Measurements from ENCODE around the gene RBM7.

RBM7 gene

DNA sequence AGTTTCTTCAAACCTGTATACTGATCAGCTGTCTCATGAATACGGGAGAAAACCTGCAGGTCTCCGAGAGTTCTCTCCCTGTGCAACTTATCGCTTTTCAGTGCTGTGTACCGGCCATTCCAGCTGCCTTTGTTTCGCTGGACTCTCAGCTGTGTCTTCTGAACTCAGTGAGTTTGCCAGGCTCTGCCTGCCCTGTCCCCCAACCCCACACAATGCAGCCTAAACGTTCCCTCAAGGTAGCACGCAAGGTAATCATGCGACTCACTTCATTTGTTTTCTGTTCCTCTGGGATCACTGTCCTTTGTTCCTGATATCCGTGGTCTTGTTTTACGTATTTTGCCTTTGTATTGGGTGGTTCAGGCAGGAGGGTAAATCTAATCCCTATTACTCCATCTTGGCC, 13.5 kb downstream of the RBM7 start:
- Histone ChIP-seq H3K36me3 (ENCODE audit: control insufficient read depth, insufficient read depth, low read length) (no peaks in the 10 kb centered on the region), H3K27ac (no peak overlapping the region), H3K4me3 (ENCODE audit: low read depth, low read length) (no peak overlapping the region), H3K9me3 (ENCODE audit: control insufficient read depth, low read length) (no peaks in the 10 kb centered on the region), H3K4me1 (no peaks in the 10 kb centered on the region), H3K9ac (no peak overlapping the region), H2AFZ (no peak overlapping the region), H3K27me3 (ENCODE audit: control insufficient read depth, insufficient read depth, low read length) (no peaks in the 10 kb centered on the region), H3K79me2 (no peaks in the 10 kb centered on the region), H3K4me2 (ENCODE audit: low read length) (no peak overlapping the region)
- TF ChIP-seq, protein P1, sequence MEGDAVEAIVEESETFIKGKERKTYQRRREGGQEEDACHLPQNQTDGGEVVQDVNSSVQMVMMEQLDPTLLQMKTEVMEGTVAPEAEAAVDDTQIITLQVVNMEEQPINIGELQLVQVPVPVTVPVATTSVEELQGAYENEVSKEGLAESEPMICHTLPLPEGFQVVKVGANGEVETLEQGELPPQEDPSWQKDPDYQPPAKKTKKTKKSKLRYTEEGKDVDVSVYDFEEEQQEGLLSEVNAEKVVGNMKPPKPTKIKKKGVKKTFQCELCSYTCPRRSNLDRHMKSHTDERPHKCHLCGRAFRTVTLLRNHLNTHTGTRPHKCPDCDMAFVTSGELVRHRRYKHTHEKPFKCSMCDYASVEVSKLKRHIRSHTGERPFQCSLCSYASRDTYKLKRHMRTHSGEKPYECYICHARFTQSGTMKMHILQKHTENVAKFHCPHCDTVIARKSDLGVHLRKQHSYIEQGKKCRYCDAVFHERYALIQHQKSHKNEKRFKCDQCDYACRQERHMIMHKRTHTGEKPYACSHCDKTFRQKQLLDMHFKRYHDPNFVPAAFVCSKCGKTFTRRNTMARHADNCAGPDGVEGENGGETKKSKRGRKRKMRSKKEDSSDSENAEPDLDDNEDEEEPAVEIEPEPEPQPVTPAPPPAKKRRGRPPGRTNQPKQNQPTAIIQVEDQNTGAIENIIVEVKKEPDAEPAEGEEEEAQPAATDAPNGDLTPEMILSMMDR (IDR thresholded peaks at IDR 0.05), result no peak

DNA sequence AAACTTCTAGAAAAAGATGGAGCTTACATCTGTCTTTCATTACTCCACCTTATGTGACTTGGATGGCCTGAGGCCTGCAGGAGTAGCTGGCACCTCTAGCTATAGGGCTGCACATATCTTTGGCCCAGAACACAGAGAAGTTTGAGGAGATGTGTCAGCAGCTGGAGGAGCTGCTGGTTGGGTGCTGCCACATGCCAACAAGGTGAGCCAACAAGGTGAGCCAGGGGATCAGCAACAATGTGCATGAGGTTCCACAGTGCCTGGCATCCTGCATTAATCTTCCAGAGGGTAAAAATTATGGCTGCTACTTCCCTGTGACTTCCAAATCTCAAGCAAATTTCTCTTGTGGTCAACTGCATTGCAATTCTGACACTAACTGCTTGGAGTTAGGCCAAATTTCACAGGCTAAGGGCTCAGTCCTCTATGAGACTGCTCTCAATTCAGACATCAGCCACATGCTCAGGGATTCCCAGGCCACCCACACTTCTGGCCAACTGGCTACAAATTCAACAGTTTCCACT, 16.0 kb downstream of the RBM7 start:
- Histone ChIP-seq H3K27me3 (ENCODE audit: control insufficient read depth, insufficient read depth, low read length) (no peaks in the 10 kb centered on the region), H3K4me2 (ENCODE audit: low read length) (no peak overlapping the region), H3K4me3 (ENCODE audit: low read depth, low read length) (no peak overlapping the region), H3K79me2 (no peaks in the 10 kb centered on the region), H3K36me3 (ENCODE audit: control insufficient read depth, insufficient read depth, low read length) (no peaks in the 10 kb centered on the region), H3K27ac (no peak overlapping the region), H3K9ac (no peak overlapping the region), H3K4me1 (no peaks in the 10 kb centered on the region), H2AFZ (no peak overlapping the region), H3K9me3 (ENCODE audit: control insufficient read depth, low read length) (no peaks in the 10 kb centered on the region)
- TF ChIP-seq, protein P1 (IDR thresholded peaks at IDR 0.05), result no peak

DNA sequence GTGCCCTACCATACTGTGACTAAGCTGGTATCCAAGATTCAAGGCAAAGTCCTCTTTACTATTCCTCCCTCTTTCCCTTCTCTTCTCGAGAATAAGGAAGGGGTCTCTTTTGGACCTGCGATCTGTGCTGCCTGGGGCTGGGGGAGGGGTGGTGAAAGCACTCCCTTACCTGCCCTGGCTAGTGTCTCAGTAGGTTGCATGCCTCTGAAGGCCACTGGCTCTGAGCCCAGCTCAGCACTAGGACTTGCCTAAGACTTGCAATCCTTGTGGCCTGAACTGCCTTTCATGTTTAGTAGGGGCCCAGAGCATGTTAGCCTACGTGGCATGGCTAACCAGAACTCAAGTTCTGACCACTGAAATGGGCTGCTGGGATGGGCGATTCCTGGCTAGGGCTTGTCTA, 25.8 kb downstream of the RBM7 start:
- H3K9me3 ChIP-seq (ENCODE audit: control insufficient read depth, low read length), result no peaks in the 10 kb centered on the region
- no peak overlapping the region for H3K9ac ChIP-seq
- TF ChIP-seq, protein P1 (IDR thresholded peaks at IDR 0.05), result no peak
- H3K79me2 ChIP-seq, result no peaks in the 10 kb centered on the region
- H3K4me1 ChIP-seq, result no peaks in the 10 kb centered on the region
- no peak overlapping the region for H3K27ac ChIP-seq
- H3K4me2 ChIP-seq (ENCODE audit: low read length), result no peak overlapping the region
- H3K4me3 ChIP-seq (ENCODE audit: low read depth, low read length), result no peak overlapping the region
- H3K27me3 ChIP-seq (ENCODE audit: control insufficient read depth, insufficient read depth, low read length), result no peaks in the 10 kb centered on the region
- H2AFZ ChIP-seq, result no peak overlapping the region
- H3K36me3 ChIP-seq (ENCODE audit: control insufficient read depth, insufficient read depth, low read length), result no peaks in the 10 kb centered on the region

DNA sequence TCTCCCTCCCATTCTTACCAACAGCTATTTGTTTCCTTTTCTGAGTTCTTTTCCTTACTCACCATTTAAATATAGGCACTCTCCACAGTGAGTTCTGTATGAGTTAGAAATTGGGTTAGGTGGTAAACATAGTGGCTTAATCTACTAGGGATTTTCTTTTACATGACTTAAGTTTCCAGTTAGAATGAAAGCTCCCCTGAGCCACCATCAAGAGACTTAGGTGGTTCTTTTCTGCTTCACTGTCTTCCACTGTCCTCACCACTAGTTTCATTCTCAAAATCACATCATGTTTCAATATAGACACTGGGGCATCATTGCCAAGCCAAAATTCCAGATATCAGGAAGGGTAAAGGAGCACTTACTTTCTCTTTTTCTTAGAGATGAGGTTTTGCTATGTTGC, 29.8 kb downstream of the RBM7 start:
- Histone ChIP-seq H3K27ac (no peak overlapping the region), H3K36me3 (ENCODE audit: control insufficient read depth, insufficient read depth, low read length) (no peaks in the 10 kb centered on the region), H3K9me3 (ENCODE audit: control insufficient read depth, low read length) (no peaks in the 10 kb centered on the region), H3K4me1 (no peaks in the 10 kb centered on the region), H3K27me3 (ENCODE audit: control insufficient read depth, insufficient read depth, low read length) (no peaks in the 10 kb centered on the region), H3K4me3 (ENCODE audit: low read depth, low read length) (no peak overlapping the region), H2AFZ (no peak overlapping the region), H3K79me2 (no peaks in the 10 kb centered on the region), H3K4me2 (ENCODE audit: low read length) (no peak overlapping the region), H3K9ac (no peak overlapping the region)
- TF ChIP-seq, protein P1 (IDR thresholded peaks at IDR 0.05), result no peak

DNA sequence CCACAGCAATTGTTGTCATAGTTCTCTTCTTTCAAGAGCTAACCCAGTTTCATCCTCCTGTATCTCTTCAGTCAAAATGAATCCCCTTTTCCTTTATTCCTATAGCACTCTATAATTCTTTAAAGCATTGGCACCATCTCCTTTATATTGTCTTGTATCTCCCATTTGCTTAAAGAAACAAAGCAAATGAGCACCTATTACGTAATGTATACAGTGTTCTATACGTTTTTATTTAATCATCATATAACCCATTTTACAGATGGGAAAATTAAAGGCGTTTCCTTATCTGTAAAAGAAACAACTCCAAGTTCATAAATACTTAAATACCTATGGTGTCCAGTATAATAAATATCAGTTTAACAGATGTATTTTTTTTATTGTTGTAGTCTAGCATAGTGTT, 32.4 kb downstream of the RBM7 start:
- H3K27ac ChIP-seq, result no peak overlapping the region
- no peaks in the 10 kb centered on the region for H3K36me3 ChIP-seq (ENCODE audit: control insufficient read depth, insufficient read depth, low read length)
- no peak overlapping the region for H2AFZ ChIP-seq
- H3K4me3 ChIP-seq (ENCODE audit: low read depth, low read length), result no peak overlapping the region
- TF ChIP-seq, protein P1 (IDR thresholded peaks at IDR 0.05), result no peak
- H3K9me3 ChIP-seq (ENCODE audit: control insufficient read depth, low read length), result no peaks in the 10 kb centered on the region
- H3K27me3 ChIP-seq (ENCODE audit: control insufficient read depth, insufficient read depth, low read length), result no peaks in the 10 kb centered on the region
- peaks cover 3% of the 10 kb centered on the region for H3K4me1 ChIP-seq
- H3K9ac ChIP-seq, result no peak overlapping the region
- H3K79me2 ChIP-seq, result no peaks in the 10 kb centered on the region
- no peak overlapping the region for H3K4me2 ChIP-seq (ENCODE audit: low read length)

Data from parathyroid adenoma (tissue), 2 donors.